GM18511 (cell line): ENCODE data around the gene EMP3.
"Not testable (repeated sequence)": the region's sequence is repeated elsewhere in the genome, so short reads cannot be mapped to it uniquely, and the experiment has no call there.

Experiments
- ATAC-seq: cut with Tn5 transposase; IDR thresholded peaks from one replicate; pipeline ENCODE4 v1.9.1; 2021; ENCODE audit warnings: mild to moderate bottlenecking, moderate library complexity; ENCODE audit not compliant: unreplicated experiment

Gene EMP3

GRCh38 chr19:48344892-48345291, 19.5 kb downstream of the EMP3 start:
- no peak for ATAC-seq

DNA sequence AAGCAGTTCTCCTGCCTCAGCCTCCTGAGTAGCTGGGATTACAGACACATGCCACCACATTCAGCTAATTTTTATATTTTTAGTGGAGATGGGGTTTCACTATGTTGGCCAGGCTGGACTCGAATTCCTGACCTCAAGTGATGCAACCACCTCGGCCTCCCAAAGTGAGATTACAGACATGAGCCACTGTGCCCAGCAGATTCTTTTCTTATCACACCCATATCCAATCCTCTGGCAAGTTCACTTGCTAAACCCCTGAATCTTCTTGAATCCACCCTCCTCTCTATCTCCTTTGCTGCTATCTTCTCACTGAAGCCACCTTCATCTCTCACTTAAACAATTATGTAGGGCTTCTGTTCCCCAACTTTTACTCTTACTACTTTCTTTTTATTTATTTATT, 20.8 kb downstream of the EMP3 start:
- no peak for ATAC-seq

GRCh38 chr19:48348045-48348444, 22.7 kb downstream of the EMP3 start:
- ATAC-seq, result no peak

- ATAC-seq, result no peak
These were observed 23.4 kb downstream of the EMP3 start for GRCh38 chr19:48348737-48349136.

DNA sequence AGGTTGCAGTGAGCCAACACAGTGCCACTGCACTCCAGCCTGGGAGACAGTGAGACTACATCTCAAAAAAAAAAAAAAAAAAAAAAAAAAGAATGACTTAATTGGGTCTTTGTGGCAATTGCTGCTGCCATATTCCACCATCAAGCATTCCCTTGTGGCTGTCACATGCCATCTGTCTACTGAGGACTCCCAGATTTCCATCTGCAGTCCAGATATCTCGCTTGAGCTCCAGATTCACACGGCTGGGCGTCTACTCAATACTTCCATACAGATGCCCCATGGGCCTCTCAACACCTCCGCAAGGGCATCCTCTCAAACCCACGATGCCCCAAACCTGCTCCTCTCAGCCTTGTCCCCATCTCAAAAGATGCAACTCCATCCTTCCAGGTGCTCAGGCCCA, 25.5 kb downstream of the EMP3 start:
- no peak for ATAC-seq

GRCh38 chr19:48351341-48351752, 26.0 kb downstream of the EMP3 start:
- ATAC-seq, result no peak

- no peak for ATAC-seq
These were observed 28.3 kb downstream of the EMP3 start for GRCh38 chr19:48353677-48354076.

GRCh38 chr19:48354332-48354992, 29.1 kb downstream of the EMP3 start:
- ATAC-seq, result no peak

DNA sequence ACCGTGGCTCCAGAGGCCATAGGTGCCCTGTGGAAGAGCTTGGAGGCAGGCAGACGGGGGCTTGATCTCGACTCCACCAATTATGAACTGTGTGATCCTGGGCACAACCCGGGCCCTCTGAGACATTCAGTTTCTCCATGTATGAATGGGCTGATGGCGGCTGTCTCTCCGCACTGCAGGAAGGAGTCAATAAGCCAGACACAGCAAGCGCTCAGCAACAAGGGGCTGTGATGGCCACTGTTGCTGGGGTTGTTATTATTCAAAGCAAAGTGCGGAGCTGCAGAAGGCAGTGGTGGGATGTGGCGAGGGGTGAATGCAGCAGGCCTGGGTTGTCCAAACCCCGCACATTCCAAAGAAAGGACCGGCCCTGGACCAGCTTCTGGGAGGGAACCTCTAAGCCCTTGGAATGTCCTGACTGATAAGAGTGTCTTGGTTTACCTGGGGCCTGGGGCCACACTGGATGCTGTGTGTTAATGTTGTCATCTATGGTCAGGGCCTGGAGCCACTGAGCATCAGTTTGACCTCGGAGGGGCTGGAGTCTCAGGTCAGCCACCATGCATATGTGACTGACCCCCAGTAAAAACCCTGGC, 30.1 kb downstream of the EMP3 start:
- no peak for ATAC-seq

DNA sequence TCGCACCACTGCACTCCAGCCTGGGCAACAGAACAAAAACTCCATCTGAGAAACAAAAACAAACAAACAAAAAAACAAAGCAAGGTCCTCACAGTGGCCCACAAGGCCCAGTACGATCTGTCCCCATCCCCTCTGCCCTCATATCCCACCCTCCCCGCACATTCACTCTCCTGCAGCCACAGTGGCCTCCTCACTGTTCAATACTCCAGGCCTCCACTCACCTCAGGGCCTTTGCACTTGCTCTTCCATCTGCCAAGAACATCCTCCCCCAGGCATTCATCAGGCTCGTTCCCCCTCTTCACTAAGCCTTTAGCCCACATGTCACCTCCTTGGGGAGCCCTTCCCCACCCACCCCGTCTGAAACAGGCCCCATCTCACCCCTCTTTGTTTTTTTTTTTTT, 33.8 kb downstream of the EMP3 start:
- no peak for ATAC-seq

- no peak for ATAC-seq
These were observed 36.6 kb downstream of the EMP3 start for GRCh38 chr19:48361912-48362311.

DNA sequence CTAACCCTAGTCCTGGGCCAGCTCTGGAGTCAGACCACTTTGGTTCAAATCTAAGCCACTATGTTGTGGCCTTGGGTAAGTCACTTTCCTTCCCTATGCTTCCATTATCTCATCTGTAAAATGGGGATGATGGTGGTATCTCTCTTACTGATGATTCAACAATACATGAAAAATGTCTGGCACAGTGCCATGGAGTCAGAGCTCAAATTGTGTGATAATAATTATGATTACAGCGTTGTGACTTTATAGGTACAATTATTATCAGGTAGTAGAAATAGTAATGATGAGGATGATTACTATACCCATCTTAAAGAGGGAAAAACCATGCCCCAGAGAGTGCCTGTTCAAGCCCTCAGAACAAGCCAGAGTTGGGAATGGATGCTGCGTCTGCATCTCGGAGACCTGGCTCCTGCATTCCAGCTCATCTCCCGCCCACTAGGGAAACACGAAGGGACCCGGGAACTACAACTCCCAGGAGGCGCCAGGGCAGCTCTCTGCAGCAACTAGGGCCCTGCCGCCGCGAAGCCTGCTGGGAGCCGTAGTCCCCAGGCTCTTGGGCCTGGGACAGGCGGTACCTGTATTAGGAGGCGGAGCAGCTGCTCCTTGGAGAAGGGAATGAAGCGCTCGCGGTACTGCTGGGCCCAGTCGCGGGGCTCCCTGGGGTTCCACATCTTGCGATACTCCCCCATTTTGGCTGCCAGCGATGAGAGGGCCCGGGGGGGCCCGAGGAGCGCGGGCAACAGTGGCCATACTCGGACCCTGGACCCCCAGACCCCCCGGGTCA, 37.6 kb downstream of the EMP3 start:
- peak; percentile 64 for ATAC-seq

GRCh38 chr19:48363500-48363809, 38.1 kb downstream of the EMP3 start:
- ATAC-seq, result peak; percentile 26

DNA sequence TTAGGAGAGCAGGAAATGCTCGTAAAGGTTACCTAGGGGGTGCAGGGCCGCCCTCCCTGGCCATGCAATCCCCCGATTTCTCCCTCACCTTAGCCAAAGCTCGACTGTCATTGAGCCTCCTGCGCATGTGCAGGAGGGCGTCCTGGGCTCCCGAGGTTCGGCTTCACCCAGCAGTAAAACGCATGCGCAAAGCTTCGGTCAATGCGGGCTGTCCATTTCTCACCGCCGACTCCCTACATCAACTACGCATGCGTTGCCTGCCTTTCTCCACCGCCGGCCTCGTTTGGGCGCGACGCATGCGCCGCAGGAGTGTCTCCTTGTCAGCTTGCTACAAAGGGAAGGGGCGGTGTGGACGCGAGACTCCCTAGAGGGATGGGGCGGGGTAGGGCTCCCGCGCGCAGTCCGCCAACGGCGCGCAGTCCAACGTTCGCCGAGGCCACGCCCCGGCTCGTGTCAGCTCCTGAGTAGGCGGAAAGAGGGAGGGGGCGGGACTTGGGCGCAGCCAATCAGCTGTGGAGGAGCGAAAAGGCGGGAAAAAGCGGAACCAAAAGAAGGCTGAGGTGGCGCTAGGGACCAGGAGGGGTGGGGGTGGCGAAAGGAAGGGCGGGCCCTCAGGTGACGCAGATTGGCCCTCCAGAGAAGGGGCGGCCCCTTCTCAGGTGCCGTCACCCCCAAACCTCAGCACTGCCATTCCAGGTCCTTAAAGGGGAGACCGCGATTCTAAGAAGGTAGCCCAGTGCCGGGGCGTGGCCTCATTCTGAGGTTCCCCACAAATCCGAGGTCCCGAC, 38.7 kb downstream of the EMP3 start, which contains the start of the genes SYNGR4 and TMEM143:
TSS of gene SYNGR4 (plus strand) at position 558 of the 788 bp plus-strand sequence. CDS start 1,476 bp downstream, outside the sequence.
TSS of gene TMEM143 (minus strand) at position 131 of the 788 bp plus-strand sequence. CDS start at position 111, 20 bp downstream.
- peak; percentile 86 for ATAC-seq

DNA sequence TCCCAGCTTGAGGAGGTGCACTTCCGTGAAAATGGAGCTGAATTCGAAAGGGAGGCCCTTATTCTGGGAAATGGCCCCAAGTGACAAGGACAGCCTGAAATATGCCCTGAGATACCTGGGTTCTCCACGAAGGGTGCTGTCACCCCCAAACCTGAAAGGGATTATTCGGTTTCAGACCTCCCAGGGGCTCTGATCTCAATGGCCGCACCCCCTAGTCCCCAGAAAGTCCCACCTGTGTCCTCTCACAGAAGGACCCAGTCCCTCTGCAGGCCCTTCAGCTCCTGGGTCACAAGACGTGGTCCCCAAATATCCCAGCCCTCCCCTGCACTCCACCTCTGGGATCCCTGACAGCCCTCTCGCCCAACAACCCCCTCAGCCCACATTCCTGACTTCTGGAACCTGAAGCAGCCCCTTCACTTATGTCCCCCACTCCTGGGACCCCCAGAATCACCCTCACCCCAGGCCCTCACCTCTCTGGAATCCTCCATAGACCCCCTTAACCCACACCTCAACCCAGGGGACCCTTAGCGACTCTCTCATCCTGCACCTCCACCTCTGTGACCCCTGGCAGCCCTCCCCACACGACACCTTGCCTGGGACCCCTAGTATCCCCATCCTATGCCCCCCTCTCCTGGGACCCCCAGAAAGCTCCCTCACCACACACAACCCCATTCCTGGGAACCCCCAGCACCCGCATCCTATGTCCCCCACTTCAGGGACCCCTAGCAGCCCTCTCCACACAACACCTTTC, 39.4 kb downstream of the EMP3 start:
- no peak for ATAC-seq

DNA sequence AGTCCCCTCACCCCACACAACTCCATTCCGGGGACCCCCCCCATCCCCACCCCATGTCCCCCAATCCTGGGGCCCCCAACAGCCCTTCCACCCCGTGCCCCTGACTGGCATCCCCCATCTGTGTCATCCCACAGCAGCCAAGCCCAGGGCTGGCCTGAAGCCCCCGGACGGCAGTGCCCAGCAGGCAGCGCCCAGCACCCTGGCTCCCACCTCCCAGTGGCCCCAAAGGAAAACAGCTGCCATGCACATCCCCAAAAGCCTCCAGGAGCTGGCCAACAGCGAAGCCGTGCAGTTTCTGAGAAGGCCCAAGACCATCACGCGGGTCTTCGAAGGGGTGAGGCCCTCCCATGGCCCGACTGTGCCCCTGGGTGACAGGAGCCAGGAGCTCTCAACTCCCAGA, 40.2 kb downstream of the EMP3 start:
- no peak for ATAC-seq

DNA sequence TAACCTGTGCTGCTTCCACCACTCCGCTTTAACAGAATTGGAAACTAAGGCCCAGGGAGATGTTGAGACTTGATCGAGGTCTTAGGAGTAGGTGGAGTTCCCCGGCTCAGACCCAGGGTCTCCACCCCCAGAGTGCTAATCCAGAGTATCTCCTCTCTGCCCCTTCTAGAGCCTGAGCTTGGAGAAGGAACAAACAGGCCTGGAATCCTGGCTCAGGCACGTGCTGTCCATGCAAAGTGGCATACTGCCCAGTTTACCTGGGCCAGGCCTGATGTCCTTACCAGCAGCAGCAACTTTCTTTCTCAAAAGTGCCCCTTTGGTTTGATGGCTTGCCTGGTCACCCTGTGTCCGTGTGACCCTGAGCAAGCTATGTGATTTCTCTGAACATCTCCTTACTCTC, 42.5 kb downstream of the EMP3 start:
- ATAC-seq, result no peak

DNA sequence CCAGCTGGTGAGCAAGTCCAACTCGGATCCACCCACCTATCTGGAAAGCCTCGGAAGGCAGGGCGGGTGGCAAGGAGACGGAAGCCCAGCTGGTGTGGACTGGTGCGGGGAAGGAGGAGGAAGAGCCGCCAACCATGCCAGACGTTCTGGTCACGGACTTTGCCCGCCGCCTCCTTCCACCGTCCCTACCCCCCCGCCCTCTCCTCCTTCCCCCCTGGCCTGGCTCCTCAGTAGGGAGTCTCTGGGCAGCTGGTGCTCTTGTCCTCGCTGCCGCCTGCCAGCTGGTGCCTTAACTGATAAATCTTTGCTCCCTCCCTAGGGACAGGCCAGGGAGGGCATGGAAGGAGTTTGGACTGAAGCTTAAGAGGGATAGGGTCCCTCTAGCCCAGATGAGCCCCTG, 43.6 kb downstream of the EMP3 start:
- no peak for ATAC-seq

GRCh38 chr19:48370955-48371354, 45.6 kb downstream of the EMP3 start:
- no peak for ATAC-seq

DNA sequence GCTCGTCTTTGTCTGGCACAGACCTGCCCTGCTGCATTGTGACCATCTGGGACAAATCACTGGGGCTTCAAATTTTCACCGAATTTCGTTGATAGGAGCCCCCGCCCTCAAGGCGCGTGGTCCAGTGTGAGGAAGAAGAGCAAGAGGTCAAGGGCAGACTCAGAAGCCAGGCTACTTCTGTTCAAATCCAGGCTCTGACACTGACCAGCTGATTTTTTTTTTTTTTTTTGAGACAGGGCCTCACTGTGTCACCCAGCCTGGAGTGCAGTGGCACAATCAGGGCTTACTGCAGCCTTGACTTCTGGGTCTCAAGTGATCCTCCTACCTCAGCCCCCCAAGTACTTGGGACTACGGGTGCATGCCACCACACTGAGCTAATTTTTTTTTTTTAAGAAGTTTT, 46.0 kb downstream of the EMP3 start:
- ATAC-seq, result no peak

- not testable (repeated sequence) for ATAC-seq
These were observed 46.4 kb downstream of the EMP3 start for GRCh38 chr19:48371771-48372170.
